HepG2 (cell line): ENCODE data around the gene USH2A. TPM values are rescaled to one million over a fixed set of nuclear protein-coding genes. Genes with fewer than 3 reads are reported as not detected.

Experiments
- ATAC-seq: fragments of 200-7000 bp; cut with Tn5 transposase; 3 replicates; pipeline ENCODE4 v1.9.1; 2020; ENCODE audit warnings: mild to moderate bottlenecking, moderate library complexity
- BruUV-seq: library from RNA; stranded (reverse); fragments of 400-500 nt; replicated peaks from 2 replicates; lab custom pipeline; 2021; lab: Mats Ljungman, UMichigan
- CTCF ChIA-PET: fragments of 300-600 bp; formaldehyde crosslinking; extraction: SDS; loops from one replicate; lab custom pipeline; 2021; ENCODE audit warnings: low total read pairs, inconsistent platforms, low intra/inter-chr PET ratio; lab: Yijun Ruan, JAX
- POLR2A ChIA-PET: fragments of 350-600 bp; sonication (Branson Sonifier 250); formaldehyde crosslinking; loops from one replicate; lab custom pipeline; 2020; ENCODE audit warnings: antibody characterized with exemption, inconsistent platforms; lab: Yijun Ruan, JAX
- DNase-seq: peaks from one replicate; pipeline ENCODE4 v3.0.0-alpha.2; 2015; ENCODE audit warnings: low spot score
- FAIRE-seq: peaks from 3 replicates; lab custom pipeline; 2011; peaks lifted over from hg19 to GRCh38; lab: Jason Lieb, UNC
- H2AFZ ChIP-seq: one replicate; pipeline ENCODE4 v1.6.1; 2011; ENCODE audit warnings: low read length, inconsistent platforms
- H3K27ac ChIP-seq: fragments of 300-600 bp; 3 replicates; pipeline ENCODE4 v1.8.0; 2011; ENCODE audit warnings: mixed run types, mild to moderate bottlenecking, mixed read lengths, low read length, inconsistent platforms; ENCODE audit not compliant: insufficient read depth; ENCODE audit errors: extremely low read length
- H3K27me3 ChIP-seq, 2 experiments: fragments of 200-600 bp in 1 of 2; 2 replicates in 1 of 2; 3 replicates in 1 of 2; pipeline versions ENCODE4 v1.6.0 to v1.8.0; 2011; ENCODE audit warnings: low read length in 2 of 2, mild to moderate bottlenecking in 2 of 2, moderate library complexity in 2 of 2, inconsistent platforms in 1 of 2; ENCODE audit not compliant: insufficient read depth in 2 of 2, control insufficient read depth in 1 of 2
- H3K36me3 ChIP-seq, 2 experiments: fragments of 200-600 bp in 1 of 2; replicated peaks in 1 of 2; 2 replicates in 1 of 2; 3 replicates in 1 of 2; pipeline versions ENCODE4 v1.5.1 to v1.8.0; 2011; ENCODE audit warnings: low read length in 2 of 2, inconsistent platforms in 1 of 2; ENCODE audit not compliant: insufficient read depth in 2 of 2, control insufficient read depth in 1 of 2
- H3K4me1 ChIP-seq: 2 replicates; pipeline ENCODE4 v1.5.1; 2012; ENCODE audit warnings: low read length, inconsistent platforms; ENCODE audit not compliant: insufficient read depth
- H3K4me2 ChIP-seq: 2 replicates; pipeline ENCODE4 v1.6.0; 2011; ENCODE audit warnings: low read depth, low read length, inconsistent platforms
- H3K4me3 ChIP-seq, 3 experiments: fragments of 200-600 bp in 1 of 3; sonication (generic), shearing (Covaris generic) in 1 of 3; replicated peaks in 1 of 3; 2 replicates each; pipeline ENCODE4 v1.5.1; 2011 to 2016; ENCODE audit warnings: low read length in 3 of 3, inconsistent platforms in 2 of 3, low read depth in 2 of 3, mild to moderate bottlenecking in 2 of 3, control low read depth in 1 of 3, mixed read lengths in 1 of 3; ENCODE audit not compliant: insufficient read depth in 1 of 3
- H3K79me2 ChIP-seq: one replicate; pipeline ENCODE4 v1.6.1; 2011; ENCODE audit warnings: low read length, inconsistent platforms; ENCODE audit not compliant: insufficient read depth
- H3K9ac ChIP-seq: 2 replicates; pipeline ENCODE4 v1.6.0; 2011; ENCODE audit warnings: mild to moderate bottlenecking, low read depth, low read length, inconsistent platforms; ENCODE audit not compliant: insufficient read depth
- H3K9me3 ChIP-seq: 2 replicates; pipeline ENCODE4 v1.5.1; 2012; ENCODE audit warnings: mild to moderate bottlenecking, low read length
- H4K20me1 ChIP-seq: 2 replicates; pipeline ENCODE4 v1.6.0; 2011; ENCODE audit warnings: inconsistent platforms, mild to moderate bottlenecking, low read length, moderate library complexity; ENCODE audit not compliant: insufficient read depth
- ERF ChIP-seq: IDR thresholded peaks from 2 replicates; pipeline ENCODE4 v1.6.1; 2018; ENCODE audit warnings: missing biosample characterization, missing genetic modification reagents
- MBNL3 ChIP-seq: fragments of 250-450 bp; sonication (Bioruptor Pico); conservative IDR thresholded peaks from 2 replicates; pipeline ENCODE4 v1.8.0; 2022; ENCODE audit warnings: mild to moderate bottlenecking, inconsistent platforms
- NPAS2 ChIP-seq: sonication (generic); formaldehyde crosslinking; IDR thresholded peaks from 2 replicates; pipeline ENCODE4 v1.8.0; 2022; ENCODE audit warnings: mild to moderate bottlenecking, missing genetic modification reagents, borderline replicate concordance
- TBX3 ChIP-seq: fragments of 450-650 bp; IDR thresholded peaks from 2 replicates; pipeline ENCODE4 v1.6.1; 2017; ENCODE audit warnings: antibody characterized with exemption, mild to moderate bottlenecking, inconsistent platforms, borderline replicate concordance
- ZFP62 ChIP-seq: sonication (generic); formaldehyde crosslinking; IDR thresholded peaks from 2 replicates; pipeline ENCODE4 v1.4.0; 2020; ENCODE audit warnings: missing genetic modification reagents
- ZNF263 ChIP-seq: sonication (generic); formaldehyde crosslinking; IDR thresholded peaks from 2 replicates; pipeline ENCODE4 v1.4.0; 2020; ENCODE audit warnings: missing genetic modification reagents
- WGBS: methylation state at CpG from one replicate; pipeline ENCODE4 v1.1.6; 2017; ENCODE audit warnings: low lambda C conversion rate; 5-methylcytosine and 5-hydroxymethylcytosine counted together
- in situ Hi-C: cut with HindIII; loops from 2 replicates; pipeline ENCODE4 v1.10.0; 2017; ENCODE audit warnings: low pct_unique_long_range_greater_than_20kb; ENCODE audit not compliant: extremely low pct_ligation_motif_present
- intact Hi-C: fragments of 100-400 bp; cut with micrococcal nuclease; formaldehyde crosslinking; loops from one replicate; pipeline ENCODE4 v1.10.0; 2022; ENCODE audit not compliant: unreplicated experiment
- polyA plus RNA-seq, 8 experiments: library from polyadenylated mRNA; depleted of rRNA in 3 of 8; stranded (reverse) in 7 of 8; unstranded in 1 of 8; fragments of >200 nt; fragmentation: Illumina TruSeq in 4 of 8; extraction: Trizol in 4 of 8; gene quantifications; 2 replicates each; pipeline versions ENCODE4 v1.2.1 to v1.2.3, GENCODE V29; 2011 to 2016; ENCODE audit warnings: low read depth in 4 of 8, missing spikeins in 1 of 8, mixed read lengths in 1 of 8; ENCODE audit not compliant: insufficient read depth in 1 of 8
- total RNA-seq, 5 experiments: library from RNA; depleted of rRNA; stranded (reverse); fragments of >200 nt; fragmentation: Illumina TruSeq; extraction: Trizol; gene quantifications; 2 replicates each; pipeline ENCODE4 v1.2.3, GENCODE V29; 2016; ENCODE audit warnings: low read depth in 1 of 5
- TF ChIP-seq, protein P1 (sequence below): IDR thresholded peaks from 2 replicates; pipeline ENCODE4 v1.6.1; 2012; ENCODE audit warnings: low read length, improper control_type of control experiment
- TF ChIP-seq, protein P2 (sequence below): sonication (generic); formaldehyde crosslinking; IDR thresholded peaks from 2 replicates; pipeline ENCODE4 v1.4.0; 2020; ENCODE audit warnings: missing genetic modification reagents
- TF ChIP-seq, protein P3 (sequence below): sonication (generic); formaldehyde crosslinking; IDR thresholded peaks from 2 replicates; pipeline ENCODE4 v1.4.0; 2020; ENCODE audit warnings: missing genetic modification reagents, borderline replicate concordance

Gene USH2A
- total and polyA plus RNA-seq, 2 of the 13 experiments (the other 11 are each of a cell fraction or from before 2014, with no cell fraction given), result 0.02 TPM; not detected in 1

DNA sequence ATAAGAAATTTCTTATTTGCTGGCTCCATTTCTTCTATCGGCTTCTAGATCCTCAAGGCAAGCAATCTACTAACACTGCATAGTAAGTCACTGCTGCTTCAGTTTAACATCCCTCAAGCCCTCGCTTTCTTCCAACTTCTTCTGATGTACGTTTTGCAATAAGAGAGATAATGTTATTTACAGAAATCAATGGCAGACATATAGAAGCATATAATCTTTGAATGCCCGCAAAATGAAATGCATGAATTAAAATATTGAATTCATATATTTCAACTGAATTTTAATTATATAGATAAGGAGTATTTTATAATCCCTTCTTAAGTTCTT lies 712.4 kb downstream of the USH2A start:
- H4K20me1 ChIP-seq, result no peaks in the 10 kb centered on the region
- H3K4me3 ChIP-seq, result no peak overlapping the region
- no peaks in the 10 kb centered on the region for H3K79me2 ChIP-seq
- ChIA-PET POLR2A (no interaction called here), CTCF (no interaction called here)
- H3K36me3 ChIP-seq, result no peaks in the 10 kb centered on the region
- no TSS peak for BruUV-seq
- FAIRE-seq, result no peak
- H3K27ac ChIP-seq, result no peak overlapping the region
- H3K27me3 ChIP-seq, result no peaks in the 10 kb centered on the region
- in situ Hi-C loops, result no loop called here
- no peaks in the 10 kb centered on the region for H3K9me3 ChIP-seq
- DNase-seq, result no peak
- no peak overlapping the region for H2AFZ ChIP-seq
- ATAC-seq, result no peak
- no peak overlapping the region for H3K9ac ChIP-seq
- intact Hi-C loops, result loop anchor here (5.0 kb wide), 1 partner anchor 406 kb away; no protein-coding TSS in a partner anchor
- H3K4me2 ChIP-seq, result no peak overlapping the region
- no peaks in the 10 kb centered on the region for H3K4me1 ChIP-seq
- WGBS, result 50% methylated on average over 4 of the region's 4 CpGs
- TF ChIP-seq, protein P1, sequence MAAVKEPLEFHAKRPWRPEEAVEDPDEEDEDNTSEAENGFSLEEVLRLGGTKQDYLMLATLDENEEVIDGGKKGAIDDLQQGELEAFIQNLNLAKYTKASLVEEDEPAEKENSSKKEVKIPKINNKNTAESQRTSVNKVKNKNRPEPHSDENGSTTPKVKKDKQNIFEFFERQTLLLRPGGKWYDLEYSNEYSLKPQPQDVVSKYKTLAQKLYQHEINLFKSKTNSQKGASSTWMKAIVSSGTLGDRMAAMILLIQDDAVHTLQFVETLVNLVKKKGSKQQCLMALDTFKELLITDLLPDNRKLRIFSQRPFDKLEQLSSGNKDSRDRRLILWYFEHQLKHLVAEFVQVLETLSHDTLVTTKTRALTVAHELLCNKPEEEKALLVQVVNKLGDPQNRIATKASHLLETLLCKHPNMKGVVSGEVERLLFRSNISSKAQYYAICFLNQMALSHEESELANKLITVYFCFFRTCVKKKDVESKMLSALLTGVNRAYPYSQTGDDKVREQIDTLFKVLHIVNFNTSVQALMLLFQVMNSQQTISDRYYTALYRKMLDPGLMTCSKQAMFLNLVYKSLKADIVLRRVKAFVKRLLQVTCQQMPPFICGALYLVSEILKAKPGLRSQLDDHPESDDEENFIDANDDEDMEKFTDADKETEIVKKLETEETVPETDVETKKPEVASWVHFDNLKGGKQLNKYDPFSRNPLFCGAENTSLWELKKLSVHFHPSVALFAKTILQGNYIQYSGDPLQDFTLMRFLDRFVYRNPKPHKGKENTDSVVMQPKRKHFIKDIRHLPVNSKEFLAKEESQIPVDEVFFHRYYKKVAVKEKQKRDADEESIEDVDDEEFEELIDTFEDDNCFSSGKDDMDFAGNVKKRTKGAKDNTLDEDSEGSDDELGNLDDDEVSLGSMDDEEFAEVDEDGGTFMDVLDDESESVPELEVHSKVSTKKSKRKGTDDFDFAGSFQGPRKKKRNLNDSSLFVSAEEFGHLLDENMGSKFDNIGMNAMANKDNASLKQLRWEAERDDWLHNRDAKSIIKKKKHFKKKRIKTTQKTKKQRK, result no peak
- TF ChIP-seq, protein P2, sequence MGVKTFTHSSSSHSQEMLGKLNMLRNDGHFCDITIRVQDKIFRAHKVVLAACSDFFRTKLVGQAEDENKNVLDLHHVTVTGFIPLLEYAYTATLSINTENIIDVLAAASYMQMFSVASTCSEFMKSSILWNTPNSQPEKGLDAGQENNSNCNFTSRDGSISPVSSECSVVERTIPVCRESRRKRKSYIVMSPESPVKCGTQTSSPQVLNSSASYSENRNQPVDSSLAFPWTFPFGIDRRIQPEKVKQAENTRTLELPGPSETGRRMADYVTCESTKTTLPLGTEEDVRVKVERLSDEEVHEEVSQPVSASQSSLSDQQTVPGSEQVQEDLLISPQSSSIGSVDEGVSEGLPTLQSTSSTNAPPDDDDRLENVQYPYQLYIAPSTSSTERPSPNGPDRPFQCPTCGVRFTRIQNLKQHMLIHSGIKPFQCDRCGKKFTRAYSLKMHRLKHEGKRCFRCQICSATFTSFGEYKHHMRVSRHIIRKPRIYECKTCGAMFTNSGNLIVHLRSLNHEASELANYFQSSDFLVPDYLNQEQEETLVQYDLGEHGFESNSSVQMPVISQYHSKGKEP (CRISPR knock-in tag), result no peak
- TF ChIP-seq MBNL3 (CRISPR knock-in tag) (no peak), ZNF263 (CRISPR knock-in tag) (no peak), ZFP62 (CRISPR knock-in tag) (no peak), NPAS2 (CRISPR knock-in tag) (no peak), TBX3 (no peak), ERF (CRISPR knock-in tag) (no peak)
- TF ChIP-seq, protein P3, sequence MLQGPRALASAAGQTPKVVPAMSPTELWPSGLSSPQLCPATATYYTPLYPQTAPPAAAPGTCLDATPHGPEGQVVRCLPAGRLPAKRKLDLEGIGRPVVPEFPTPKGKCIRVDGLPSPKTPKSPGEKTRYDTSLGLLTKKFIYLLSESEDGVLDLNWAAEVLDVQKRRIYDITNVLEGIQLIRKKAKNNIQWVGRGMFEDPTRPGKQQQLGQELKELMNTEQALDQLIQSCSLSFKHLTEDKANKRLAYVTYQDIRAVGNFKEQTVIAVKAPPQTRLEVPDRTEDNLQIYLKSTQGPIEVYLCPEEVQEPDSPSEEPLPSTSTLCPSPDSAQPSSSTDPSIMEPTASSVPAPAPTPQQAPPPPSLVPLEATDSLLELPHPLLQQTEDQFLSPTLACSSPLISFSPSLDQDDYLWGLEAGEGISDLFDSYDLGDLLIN (CRISPR knock-in tag), result no peak
